ENCODE data around the gene CDYL2.

GRCh38 chr16:80718480-80719220, 85.7 kb downstream of the CDYL2 start:
- TF ChIP-seq CTCF (IDR thresholded peaks at IDR 0.05; ENCODE audit: insufficient read depth, low read depth, low read length) (no peak), EZH2 (IDR thresholded peaks at IDR 0.05; ENCODE audit: insufficient read depth, low read length) (no peak)
